CD4-positive, alpha-beta T cell treated with Interleukin-10 for 1 hour (primary cell): ENCODE results near the gene POFUT2.

Experiments used
- DNase-seq: peaks from one replicate; pipeline ENCODE4 v3.0.0-alpha.2; 2020

The POFUT2 gene

GRCh38 chr21:45220714-45221490 is 66.8 kb downstream of the POFUT2 start:
- no peak for DNase-seq

- no peak for DNase-seq
Measured at GRCh38 chr21:45220071-45220481, 67.6 kb downstream of the POFUT2 start.

- DNase-seq: no peak
Measured at GRCh38 chr21:45219517-45219916, 68.2 kb downstream of the POFUT2 start.

GRCh38 chr21:45217010-45217409 is 70.7 kb downstream of the POFUT2 start:
- DNase-seq: no peak

- no peak for DNase-seq
Measured at GRCh38 chr21:45215213-45215612, 72.5 kb downstream of the POFUT2 start.
